Thyroid gland (tissue), 4 donors: ENCODE measurements around the gene UHRF2.

Experiments
- CTCF ChIP-seq, 6 experiments: fragments of 200-600 bp in 3 of 6; fragments of 450-650 bp in 3 of 6; sonication (generic) in 3 of 6; IDR thresholded peaks; one replicate each; pipeline ENCODE4 v1.5.1; 2016 to 2019; ENCODE audit warnings: antibody characterized with exemption in 6 of 6, mild to moderate bottlenecking in 2 of 6, inconsistent platforms in 1 of 6, moderate library complexity in 1 of 6
- POLR2A ChIP-seq, 2 donors: fragments of 450-650 bp; IDR thresholded peaks; one replicate each; pipeline ENCODE4 v1.6.1; 2017; ENCODE audit warnings: antibody characterized with exemption in 2 of 2, mild to moderate bottlenecking in 2 of 2, moderate library complexity in 1 of 2

- TF ChIP-seq CTCF (IDR thresholded peaks at IDR 0.05) (no peak), POLR2A (IDR thresholded peaks at IDR 0.05) (no peak)
Observed at GRCh38 chr9:6424940-6425339, 11.9 kb downstream of the UHRF2 start.
